Measurements from ENCODE around the gene KYNU.

GRCh38 chr2:143026411-143027054 is 149.1 kb downstream of the KYNU start:
- no peak for TF ChIP-seq CTCF (IDR thresholded peaks at IDR 0.05; ENCODE audit: low read depth, low read length, poor library complexity, severe bottlenecking)
- TF ChIP-seq EZH2phosphoT487 (IDR thresholded peaks at IDR 0.05; ENCODE audit: borderline replicate concordance, low read length): no peak
